Esophagus squamous epithelium (tissue), 5 donors: ENCODE results near the gene CEP78. TPM values are rescaled to one million over a fixed set of nuclear protein-coding genes. Genes with fewer than 3 reads are reported as not detected.

Source experiments
- DNase-seq: peaks from one replicate; lab custom pipeline; 2025; lab: John Stamatoyannopoulos, UW
- H3K27ac ChIP-seq, 4 donors: fragments of 200-600 bp; sonication (generic); one replicate each; pipeline ENCODE4 v1.5.1; 2016 to 2019; ENCODE audit warnings: mild to moderate bottlenecking in 1 of 4
- H3K27me3 ChIP-seq, 4 donors: fragments of 200-600 bp; sonication (generic); 1 replicate in 3 of 4; 2 replicates in 1 of 4; pipeline versions ENCODE4 v1.5.1 to v1.6.0; 2017 to 2021; ENCODE audit warnings: antibody characterized with exemption in 1 of 4
- H3K36me3 ChIP-seq, 3 donors: fragments of 200-600 bp; sonication (generic); one replicate each; pipeline ENCODE4 v1.5.1; 2016 to 2019
- H3K4me1 ChIP-seq, 3 donors: fragments of 200-600 bp; sonication (generic); one replicate each; pipeline ENCODE4 v1.5.1; 2017 to 2019
- H3K4me3 ChIP-seq, 4 donors: fragments of 200-600 bp; sonication (generic); 1 replicate in 3 of 4; 2 replicates in 1 of 4; pipeline ENCODE4 v1.5.1; 2016 to 2019; ENCODE audit warnings: mild to moderate bottlenecking in 2 of 4, moderate library complexity in 1 of 4
- H3K9me3 ChIP-seq, 3 donors: fragments of 200-600 bp; sonication (generic); one replicate each; pipeline ENCODE4 v1.5.1; 2016 to 2019
- POLR2A ChIP-seq, 4 donors: fragments of 450-650 bp; IDR thresholded peaks; one replicate each; pipeline ENCODE4 v1.6.1; 2017; ENCODE audit warnings: antibody characterized with exemption in 4 of 4, mild to moderate bottlenecking in 4 of 4, moderate library complexity in 3 of 4
- WGBS, 2 donors: methylation state at CpG; one replicate each; pipeline ENCODE4 v1.1.5; 2018; 5-methylcytosine and 5-hydroxymethylcytosine counted together
- intact Hi-C: fragments of 100-400 bp; cut with DNase I; formaldehyde crosslinking; loops from one replicate; pipeline ENCODE4 v1.15.0; 2022
- total RNA-seq, 4 donors: library from RNA; depleted of rRNA; stranded (reverse); fragments of >200 nt; gene quantifications; one replicate each; pipeline ENCODE4 v1.1.0, GENCODE V29; 2016
- TF ChIP-seq, protein P1 (sequence below), 6 experiments: fragments of 450-650 bp in 4 of 6; fragments of 200-600 bp in 2 of 6; sonication (generic) in 2 of 6; IDR thresholded peaks; one replicate each; pipeline ENCODE4 v1.5.1; 2016 to 2019; ENCODE audit warnings: antibody characterized with exemption in 6 of 6, mild to moderate bottlenecking in 4 of 6, moderate library complexity in 4 of 6
- donor health status: DM: yes; HTN: yes; CAD: no.

The CEP78 gene
- total RNA-seq, 4 donors from 2014 or later: 8.6 to 14.6 (median 11.2) TPM

DNA sequence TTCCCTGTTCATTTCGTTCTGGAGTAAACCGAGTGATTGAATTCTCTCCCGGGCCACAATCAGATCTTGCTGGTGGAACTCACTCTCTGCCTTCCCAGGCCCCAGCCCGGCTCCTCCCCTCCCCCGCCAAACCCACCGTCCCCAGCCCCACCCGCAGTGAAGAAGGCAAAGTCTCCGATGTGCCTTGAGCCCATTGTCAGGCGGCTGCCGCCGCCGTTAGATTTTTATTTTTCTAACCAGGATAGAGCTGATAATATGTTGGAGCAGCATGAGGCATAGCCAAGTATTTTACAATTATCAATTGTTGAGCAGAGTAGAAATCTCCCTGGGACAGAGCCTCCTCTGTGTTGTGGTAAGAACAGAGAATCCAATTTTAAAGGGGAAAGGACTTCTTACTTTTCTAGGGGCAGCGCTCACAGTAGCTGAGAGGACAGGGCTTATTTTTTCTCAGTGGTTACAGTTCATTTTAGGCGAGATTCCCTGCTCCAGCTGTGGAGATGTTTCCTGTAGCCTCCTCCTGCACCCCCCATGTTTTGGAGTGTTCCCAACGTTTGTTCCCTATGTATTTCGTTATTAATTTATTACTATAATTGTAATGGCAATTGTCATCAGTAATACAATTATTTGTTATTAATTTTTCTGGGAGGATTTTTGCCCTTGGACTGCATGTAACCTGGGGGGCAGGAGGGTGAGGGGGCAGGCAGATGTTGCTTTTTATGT is 62.3 kb downstream of the CEP78 start:
- DNase-seq: no peak
- intact Hi-C loops: no loop called here
- Histone ChIP-seq H3K4me1 (peaks cover 4 to 34% (median 15%) of the 10 kb centered on the region in 3 donors), H3K9me3 (no peaks in the 10 kb centered on the region), H3K4me3 (peak overlapping the region; percentile 62 to 72 (median 64)), H3K27ac (peak overlapping the region; percentile 4 to 86 (median 80)), H3K36me3 (peaks cover 0 to 16% (median 0%) of the 10 kb centered on the region in 3 donors), H3K27me3 (peaks cover 0 to 24% (median 0%) of the 10 kb centered on the region in 4 donors)
- TF ChIP-seq, protein P1, sequence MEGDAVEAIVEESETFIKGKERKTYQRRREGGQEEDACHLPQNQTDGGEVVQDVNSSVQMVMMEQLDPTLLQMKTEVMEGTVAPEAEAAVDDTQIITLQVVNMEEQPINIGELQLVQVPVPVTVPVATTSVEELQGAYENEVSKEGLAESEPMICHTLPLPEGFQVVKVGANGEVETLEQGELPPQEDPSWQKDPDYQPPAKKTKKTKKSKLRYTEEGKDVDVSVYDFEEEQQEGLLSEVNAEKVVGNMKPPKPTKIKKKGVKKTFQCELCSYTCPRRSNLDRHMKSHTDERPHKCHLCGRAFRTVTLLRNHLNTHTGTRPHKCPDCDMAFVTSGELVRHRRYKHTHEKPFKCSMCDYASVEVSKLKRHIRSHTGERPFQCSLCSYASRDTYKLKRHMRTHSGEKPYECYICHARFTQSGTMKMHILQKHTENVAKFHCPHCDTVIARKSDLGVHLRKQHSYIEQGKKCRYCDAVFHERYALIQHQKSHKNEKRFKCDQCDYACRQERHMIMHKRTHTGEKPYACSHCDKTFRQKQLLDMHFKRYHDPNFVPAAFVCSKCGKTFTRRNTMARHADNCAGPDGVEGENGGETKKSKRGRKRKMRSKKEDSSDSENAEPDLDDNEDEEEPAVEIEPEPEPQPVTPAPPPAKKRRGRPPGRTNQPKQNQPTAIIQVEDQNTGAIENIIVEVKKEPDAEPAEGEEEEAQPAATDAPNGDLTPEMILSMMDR (IDR thresholded peaks at IDR 0.05): no peak
- no peak for TF ChIP-seq POLR2A (IDR thresholded peaks at IDR 0.05)
- 6 to 7% methylated on average over 14 to 15 of the region's 16 CpGs for WGBS, 2 donors

DNA sequence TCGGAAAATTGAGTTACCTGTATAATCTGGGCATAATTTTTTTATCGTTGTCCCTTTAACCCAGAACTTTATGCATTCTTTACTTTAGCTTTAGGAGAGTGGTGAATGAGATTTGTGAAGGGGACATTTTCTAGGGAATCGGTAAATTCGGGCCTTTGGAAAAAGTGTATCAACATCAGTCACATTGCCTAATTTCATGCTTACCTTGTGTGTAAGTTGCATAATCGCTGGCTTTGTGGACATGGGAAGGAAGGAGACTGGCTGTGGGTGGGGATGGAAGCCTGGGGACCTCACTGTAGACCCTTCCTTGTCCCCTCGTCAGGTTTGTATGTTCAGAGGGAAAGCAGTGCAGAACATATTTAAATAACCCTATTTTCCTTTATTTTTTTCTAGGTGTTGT is 64.3 kb downstream of the CEP78 start:
- WGBS, 2 donors: 89 to 91% methylated on average over 6 of the region's 6 CpGs
- Histone ChIP-seq H3K36me3 (peaks cover 0 to 34% (median 0%) of the 10 kb centered on the region in 3 donors), H3K4me1 (peaks cover 4 to 34% (median 15%) of the 10 kb centered on the region in 3 donors), H3K4me3 (no peak overlapping the region), H3K9me3 (no peaks in the 10 kb centered on the region), H3K27ac (no peak overlapping the region), H3K27me3 (peaks cover 0 to 24% (median 0%) of the 10 kb centered on the region in 4 donors)
- TF ChIP-seq POLR2A (IDR thresholded peaks at IDR 0.05): no peak
- TF ChIP-seq, protein P1 (IDR thresholded peaks at IDR 0.05): no peak
- intact Hi-C loops: no loop called here
- no peak for DNase-seq

DNA sequence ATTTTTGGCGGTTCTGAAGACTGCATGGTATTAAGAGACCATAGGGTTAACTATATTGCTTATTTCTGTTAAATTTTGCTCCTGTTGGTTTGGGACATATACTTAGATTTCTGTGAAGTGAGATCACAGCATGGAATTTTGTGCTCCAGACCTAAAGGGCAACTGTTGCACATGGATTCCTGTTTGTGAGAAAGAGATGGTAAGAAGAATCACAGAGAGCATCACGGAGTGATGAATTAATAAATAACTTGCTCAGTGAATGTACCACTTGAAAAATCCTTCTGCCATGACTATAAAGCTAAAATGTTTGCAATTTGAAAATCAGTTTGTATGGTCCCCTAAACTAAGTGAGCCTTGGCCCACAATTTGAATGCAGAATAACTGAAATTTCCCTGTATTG is 65.6 kb downstream of the CEP78 start:
- DNase-seq: no peak
- intact Hi-C loops: no loop called here
- Histone ChIP-seq H3K4me3 (no peak overlapping the region), H3K27me3 (peaks cover 0 to 24% (median 0%) of the 10 kb centered on the region in 4 donors), H3K4me1 (peaks cover 2 to 23% (median 9%) of the 10 kb centered on the region in 3 donors), H3K27ac (no peak overlapping the region), H3K36me3 (peaks cover 0 to 46% (median 0%) of the 10 kb centered on the region in 3 donors), H3K9me3 (no peaks in the 10 kb centered on the region)
- TF ChIP-seq POLR2A (IDR thresholded peaks at IDR 0.05): no peak
- TF ChIP-seq, protein P1 (IDR thresholded peaks at IDR 0.05): no peak
- WGBS, 2 donors: 77 to 90% methylated on average over 2 of the region's 2 CpGs

DNA sequence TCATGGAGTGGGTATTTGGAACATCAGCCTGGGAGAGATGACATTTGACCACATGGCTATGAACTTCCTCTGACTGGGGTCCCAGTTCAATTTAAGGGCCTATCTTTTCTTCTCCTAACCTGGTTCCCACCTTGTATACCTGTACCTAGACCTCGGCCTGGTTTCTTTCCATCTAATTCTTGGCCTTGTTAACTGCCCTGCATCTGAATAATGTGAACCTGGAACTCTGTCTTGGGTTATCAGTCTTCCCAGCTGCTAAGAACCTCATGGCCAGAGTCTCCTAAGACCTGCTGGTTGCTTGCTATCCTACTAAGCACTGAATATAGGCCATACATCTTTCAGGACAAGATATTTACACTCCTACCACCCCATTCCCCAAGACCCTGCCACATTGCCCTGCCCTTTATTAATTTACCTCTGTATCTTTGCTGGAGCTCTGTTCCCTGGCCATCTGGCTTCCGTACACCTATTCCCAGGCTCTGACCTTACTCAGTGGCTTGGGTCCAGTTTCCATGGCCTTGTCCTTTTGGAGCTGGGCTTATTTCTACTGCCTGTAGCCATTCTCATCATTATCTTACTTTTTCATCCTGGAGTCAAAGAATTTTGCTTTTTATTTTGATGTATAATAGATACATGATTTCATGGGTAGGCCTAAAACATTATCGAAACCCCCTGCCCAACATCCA is 67.6 kb downstream of the CEP78 start:
- TF ChIP-seq, protein P1 (IDR thresholded peaks at IDR 0.05): no peak
- no peak for TF ChIP-seq POLR2A (IDR thresholded peaks at IDR 0.05)
- peaks cover 0 to 65% (median 0%) of the 10 kb centered on the region in 3 donors for H3K36me3 ChIP-seq
- 93 to 94% methylated on average over 3 of the region's 3 CpGs for WGBS, 2 donors
- peaks cover 0 to 18% (median 0%) of the 10 kb centered on the region in 4 donors for H3K27me3 ChIP-seq
- H3K4me3 ChIP-seq: no peak overlapping the region
- no peak for DNase-seq
- peaks cover 0 to 3% (median 0%) of the 10 kb centered on the region in 3 donors for H3K4me1 ChIP-seq
- intact Hi-C loops: no loop called here
- H3K27ac ChIP-seq: no peak overlapping the region
- H3K9me3 ChIP-seq: no peaks in the 10 kb centered on the region

DNA sequence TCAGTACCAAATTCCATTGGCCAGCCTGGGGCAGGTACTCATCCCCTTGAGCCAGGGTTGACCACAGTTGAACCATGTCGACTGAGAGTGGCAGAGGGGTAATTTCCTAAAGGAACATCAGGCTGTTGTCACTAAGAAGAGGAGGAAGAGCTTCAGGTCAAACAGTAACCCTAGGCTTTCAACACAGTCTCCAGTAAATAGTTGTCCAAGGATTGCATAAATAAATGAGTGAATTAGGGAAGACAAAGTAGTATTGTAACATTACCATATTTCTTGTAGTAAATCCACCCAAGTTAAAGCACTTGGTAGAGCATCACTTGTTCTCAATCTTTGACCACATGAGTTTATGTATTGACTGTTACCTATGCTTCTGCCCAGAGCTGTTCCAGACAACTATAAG is 68.5 kb downstream of the CEP78 start:
- TF ChIP-seq, protein P1 (IDR thresholded peaks at IDR 0.05): no peak
- TF ChIP-seq POLR2A (IDR thresholded peaks at IDR 0.05): no peak
- H3K27ac ChIP-seq: no peak overlapping the region
- H3K4me1 ChIP-seq: no peaks in the 10 kb centered on the region
- WGBS, 2 donors: 60 to 75% methylated on average over 1 of the region's 1 CpG
- no peak overlapping the region for H3K4me3 ChIP-seq
- intact Hi-C loops: no loop called here
- DNase-seq: no peak
- H3K36me3 ChIP-seq: peaks cover 0 to 73% (median 0%) of the 10 kb centered on the region in 3 donors
- no peaks in the 10 kb centered on the region for H3K9me3 ChIP-seq
- peaks cover 0 to 17% (median 0%) of the 10 kb centered on the region in 4 donors for H3K27me3 ChIP-seq
